Pulmonary artery endothelial cell (primary cell): ENCODE data around the gene ANTXR1. TPM values are rescaled to one million over a fixed set of nuclear protein-coding genes. Genes with fewer than 3 reads are reported as not detected.

Source experiments
- DNase-seq: peaks from one replicate; pipeline ENCODE4 v3.0.0-alpha.2; 2011; ENCODE audit warnings: low read depth, low spot score
- total RNA-seq: library from RNA; depleted of rRNA; stranded (reverse); fragments of >200 nt; gene quantifications from 2 replicates; pipeline ENCODE4 v1.2.3, GENCODE V29; 2014

Gene ANTXR1
- total RNA-seq, 1 donor from 2014 or later, result 8.8 TPM

DNA sequence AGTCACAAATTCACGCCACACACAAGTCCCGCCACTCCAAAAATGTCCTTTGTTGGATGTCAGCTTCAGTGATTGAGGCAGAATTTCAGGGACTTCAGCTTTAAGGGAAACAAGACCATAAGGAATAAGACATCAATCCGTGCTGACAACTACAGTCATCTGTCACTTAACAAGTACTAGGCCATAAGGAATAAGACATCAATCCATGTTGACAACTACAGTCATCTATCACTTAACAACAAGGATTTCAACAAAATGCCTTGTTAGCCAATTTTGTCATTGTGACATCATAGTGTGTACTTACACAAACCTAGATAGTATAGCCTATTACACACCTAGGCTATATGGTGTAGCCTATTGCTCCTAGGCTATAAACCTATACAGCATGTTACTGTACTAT lies 58.0 kb downstream of the ANTXR1 start:
- no peak for DNase-seq

DNA sequence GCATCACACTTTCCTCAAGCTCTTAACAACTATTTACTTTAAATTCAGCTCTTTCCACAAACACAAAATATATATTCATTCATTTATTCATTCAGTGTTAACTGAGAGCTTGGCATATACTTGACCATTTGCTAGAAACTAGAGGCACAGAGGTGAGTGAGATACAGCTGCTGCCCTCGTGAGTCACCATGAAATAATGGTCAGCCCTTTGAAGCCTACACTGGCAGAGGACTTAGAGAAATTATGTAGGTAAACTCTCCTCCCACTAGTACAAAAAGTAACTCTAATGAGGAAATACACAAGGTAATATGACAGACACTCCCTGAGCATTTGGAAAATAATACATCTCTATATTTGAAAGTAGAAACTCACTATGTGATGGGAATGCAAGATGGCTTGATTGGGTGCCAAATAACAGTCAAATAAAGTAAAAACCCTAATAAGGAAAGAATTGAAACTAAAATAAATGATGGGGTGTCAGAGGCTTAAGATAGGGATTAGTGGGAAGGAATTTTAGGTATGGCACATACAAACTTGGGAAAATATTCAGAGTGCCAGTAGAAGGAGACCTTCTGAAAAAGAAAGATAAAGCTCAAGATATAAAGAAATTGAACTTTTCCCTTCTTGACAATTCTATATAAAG lies 61.1 kb downstream of the ANTXR1 start:
- DNase-seq, result no peak

DNA sequence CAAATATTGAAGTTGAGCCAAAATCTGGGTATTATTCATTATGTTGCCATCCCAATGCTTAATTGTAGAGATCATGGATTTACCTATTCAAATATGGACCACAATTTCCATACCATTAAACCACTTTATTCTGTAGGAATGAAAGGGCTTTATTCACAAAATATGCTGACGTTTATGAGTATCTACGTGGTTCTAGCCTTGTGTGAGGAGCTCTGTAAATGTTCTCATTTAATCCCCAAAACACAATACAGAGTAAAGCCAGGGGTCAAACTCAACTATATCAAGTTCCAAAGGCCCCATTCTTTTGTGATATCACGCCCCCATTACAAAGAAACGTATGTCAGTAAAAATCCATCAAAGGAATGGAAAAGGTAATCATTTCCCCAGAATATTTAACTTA lies 61.9 kb downstream of the ANTXR1 start:
- DNase-seq, result no peak

DNA sequence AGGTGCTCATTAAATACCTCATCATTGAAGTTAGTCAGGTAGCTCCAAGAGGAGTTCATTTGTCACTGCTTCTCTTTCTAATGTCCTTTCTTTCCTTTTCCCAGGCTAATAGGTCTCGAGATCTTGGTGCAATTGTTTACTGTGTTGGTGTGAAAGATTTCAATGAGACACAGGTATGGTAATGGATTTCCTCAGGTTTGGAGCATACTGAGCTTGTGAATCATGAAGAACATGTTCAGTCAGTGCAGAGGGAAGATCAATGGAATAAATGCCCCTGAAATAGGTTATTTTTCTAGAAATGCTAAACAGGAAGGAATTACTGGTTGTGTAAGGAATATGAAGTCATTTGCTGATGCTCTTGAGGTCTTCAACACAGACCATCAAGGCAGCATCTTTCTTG lies 62.5 kb downstream of the ANTXR1 start:
- no peak for DNase-seq

DNA sequence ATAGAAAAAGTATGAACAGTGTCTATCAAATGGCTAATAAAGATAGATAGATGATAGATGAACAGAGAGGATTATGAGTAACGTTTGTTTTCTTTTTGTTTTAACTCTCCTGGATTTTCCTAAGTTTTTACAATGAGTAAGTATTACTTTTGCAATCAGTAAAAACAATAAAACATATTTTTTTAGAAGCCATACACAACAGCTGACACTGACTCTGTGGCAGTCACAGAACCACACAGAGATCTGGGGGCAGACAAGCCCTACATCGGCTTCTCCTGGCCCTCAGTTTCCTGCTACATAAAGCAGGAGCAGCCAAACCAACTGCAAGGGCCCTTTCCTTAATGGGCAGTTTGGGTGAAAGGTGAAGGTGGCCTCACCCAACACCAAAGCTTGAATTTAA lies 63.6 kb downstream of the ANTXR1 start:
- no peak for DNase-seq

DNA sequence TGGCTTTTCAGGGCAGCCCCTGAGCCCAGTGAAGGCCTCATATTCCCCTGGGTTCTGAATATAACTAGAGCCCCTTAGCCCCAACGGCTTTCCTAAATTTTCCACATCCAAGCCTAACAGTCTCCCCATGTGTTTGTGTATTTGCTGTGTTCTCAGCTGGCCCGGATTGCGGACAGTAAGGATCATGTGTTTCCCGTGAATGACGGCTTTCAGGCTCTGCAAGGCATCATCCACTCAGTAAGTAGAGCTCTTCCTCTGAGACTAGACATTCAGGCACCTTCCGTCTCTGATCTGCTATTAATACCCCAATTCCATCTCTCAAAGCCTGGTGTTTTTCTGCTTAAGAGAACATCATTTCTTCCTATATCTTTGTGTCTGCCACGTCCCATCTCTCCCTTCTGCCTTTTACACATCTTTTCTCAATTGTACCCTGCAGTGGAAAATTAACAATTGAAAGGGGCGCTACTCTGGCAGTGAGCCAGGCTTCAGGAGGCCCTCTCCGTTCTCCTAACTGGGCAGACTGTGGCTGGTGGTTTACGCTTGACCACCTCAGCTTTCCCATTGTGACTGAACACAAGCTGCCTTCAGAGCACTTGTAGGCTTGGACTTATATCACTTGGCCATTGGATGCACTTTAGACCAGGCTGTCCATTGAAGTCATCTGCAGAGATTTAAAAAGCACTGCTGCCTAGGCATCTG lies 64.4 kb downstream of the ANTXR1 start:
- no peak for DNase-seq

DNA sequence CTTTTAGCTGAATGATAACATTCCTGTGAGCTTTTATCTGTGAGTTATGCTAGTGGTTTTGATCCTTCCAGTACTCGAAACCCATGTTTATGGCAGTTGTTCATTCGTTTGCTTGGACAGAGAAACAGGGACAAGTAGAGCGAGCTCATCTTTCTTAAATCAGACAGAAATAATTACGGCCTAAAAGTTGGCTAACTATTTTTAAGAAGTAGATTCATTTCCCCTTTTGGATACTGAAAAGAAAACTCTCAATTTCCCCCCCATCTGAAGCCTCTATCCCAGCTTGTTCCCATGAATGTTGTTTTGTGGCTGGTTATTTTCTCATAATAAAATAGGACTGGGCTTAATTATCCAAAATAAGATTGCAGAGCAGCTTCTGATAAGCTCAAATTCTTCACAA lies 67.1 kb downstream of the ANTXR1 start:
- DNase-seq, result no peak

DNA sequence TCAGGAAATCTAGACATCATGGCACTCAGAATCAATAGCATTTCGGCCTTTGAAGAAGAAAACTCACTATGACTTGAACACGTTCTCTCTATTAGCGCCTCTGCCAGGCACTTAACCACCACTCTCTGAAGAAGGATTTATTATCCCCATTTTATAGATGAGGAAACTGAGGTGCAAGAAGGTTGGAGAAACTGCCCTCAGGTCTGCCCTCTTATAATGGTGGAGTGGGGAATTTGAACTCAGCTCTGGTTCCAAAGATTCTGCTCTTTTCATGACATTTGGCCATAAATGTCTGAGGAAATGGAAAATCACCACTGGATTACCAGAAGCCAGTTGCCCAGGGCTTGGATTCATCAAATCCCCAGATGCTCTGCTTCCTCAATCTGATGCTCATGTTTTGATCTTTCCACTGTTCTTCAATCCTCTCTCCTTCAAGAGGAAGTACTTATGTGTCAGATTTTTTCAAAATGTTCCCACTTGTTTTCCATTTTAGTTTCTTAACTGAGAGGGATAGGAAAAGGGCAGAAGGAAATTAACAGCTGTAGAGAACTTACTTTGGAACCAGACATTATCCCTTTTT lies 68.1 kb downstream of the ANTXR1 start:
- DNase-seq, result no peak

DNA sequence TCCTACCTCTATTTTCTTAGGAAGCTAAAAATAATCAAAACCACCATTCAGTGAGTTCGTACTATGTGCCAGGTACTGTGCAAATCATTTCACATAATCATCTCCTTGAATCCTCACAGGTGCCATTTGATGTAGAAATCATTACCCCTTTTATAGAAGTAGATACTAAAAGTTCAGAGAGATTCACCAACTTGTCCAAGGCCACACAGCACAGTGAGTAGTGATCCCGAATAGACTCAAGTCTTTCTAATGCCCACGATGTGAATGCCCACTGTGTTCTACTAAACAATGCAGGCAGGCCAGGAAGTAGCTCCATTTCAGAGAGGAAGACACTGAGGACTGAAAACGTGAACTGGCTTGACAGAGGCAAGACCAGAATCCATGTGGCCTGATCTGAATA lies 68.8 kb downstream of the ANTXR1 start:
- DNase-seq, result no peak

DNA sequence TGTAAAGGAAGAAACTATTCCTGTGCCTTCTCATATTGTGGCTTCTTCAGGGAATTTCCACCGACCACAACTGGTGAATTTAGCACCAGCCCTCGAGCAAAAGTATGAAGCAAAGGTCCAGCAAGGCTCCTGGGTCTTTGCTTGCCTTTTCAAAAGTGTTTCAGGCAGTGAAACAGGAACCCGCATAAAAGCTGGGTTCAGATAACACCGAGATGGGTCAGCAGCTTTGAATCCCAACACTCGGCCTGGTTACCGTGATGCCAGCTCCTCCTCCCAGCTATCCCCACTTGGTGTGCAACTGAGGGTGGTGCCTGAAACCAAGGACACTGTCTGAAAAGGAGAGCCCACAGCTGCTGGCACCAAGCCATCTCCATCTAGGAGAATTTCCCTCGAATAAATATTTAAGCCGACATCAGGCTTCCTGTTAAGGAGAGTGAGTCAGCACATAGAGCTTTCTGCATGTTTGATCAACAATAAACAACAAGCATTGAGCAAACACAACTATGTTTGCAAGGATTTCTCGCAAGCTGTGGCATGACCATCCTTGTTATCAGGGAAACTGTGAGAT lies 69.5 kb downstream of the ANTXR1 start:
- peak; percentile 76 for DNase-seq

DNA sequence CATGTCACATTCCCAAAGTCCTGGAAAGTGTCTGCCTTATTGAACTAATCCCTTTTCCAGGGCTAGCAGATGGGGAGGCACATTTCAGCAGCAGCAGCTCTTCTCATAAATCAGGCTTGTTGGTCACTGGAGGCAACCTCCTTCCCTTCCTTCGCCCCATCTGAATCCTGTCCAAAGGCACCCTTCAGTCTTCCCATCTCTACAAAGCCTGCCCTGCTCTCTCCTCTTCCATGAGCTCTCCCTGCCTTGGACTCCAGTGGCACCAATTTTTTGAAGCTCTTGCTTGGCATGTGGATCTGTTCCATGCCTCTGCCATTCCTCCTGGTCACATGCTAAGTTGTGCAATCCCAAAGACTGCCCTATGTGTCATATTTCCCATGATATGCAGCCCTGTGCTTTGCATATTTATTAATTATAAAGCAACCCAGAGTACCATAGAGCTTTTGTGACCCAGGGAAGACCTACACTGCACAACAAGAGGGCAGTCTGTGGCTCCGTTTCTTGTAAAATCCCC lies 70.3 kb downstream of the ANTXR1 start:
- no peak for DNase-seq

DNA sequence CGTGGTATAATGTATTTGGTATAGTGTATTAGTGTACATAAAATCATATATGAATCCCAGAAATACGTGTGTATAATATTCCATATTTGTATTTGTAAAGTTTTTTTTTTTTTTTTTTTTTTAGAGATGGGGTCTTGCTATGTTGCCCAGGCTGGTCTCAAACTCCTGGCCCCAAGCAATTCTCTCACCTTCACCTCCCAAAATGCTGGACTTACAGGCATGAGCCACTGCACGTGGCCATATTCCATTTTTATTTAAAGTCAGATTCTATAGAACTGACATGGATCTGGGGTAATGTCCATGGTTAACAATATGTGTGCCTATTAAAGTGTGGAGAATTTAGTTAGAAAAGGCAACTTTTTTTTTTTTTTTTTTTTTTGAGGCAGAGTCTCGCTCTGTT lies 71.5 kb downstream of the ANTXR1 start:
- DNase-seq, result no peak

DNA sequence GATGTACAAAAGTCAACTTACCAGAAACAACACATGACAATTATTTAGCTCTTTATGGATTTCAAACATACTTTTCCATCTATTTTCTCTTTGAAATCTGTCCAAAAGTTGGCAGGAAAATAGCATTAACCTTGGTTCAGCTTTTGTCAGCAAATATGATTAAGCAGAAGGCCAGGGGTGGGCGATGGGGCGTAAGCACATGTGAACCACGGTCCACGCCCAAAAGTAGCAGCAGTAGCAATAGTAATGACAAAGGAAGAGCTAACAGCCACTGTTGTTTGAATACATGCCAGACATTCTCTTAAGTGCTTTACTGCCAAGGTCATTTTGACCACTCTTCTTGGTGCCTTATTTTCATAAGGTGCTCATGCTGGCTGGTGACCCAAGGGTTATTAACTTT lies 73.5 kb downstream of the ANTXR1 start:
- no peak for DNase-seq

DNA sequence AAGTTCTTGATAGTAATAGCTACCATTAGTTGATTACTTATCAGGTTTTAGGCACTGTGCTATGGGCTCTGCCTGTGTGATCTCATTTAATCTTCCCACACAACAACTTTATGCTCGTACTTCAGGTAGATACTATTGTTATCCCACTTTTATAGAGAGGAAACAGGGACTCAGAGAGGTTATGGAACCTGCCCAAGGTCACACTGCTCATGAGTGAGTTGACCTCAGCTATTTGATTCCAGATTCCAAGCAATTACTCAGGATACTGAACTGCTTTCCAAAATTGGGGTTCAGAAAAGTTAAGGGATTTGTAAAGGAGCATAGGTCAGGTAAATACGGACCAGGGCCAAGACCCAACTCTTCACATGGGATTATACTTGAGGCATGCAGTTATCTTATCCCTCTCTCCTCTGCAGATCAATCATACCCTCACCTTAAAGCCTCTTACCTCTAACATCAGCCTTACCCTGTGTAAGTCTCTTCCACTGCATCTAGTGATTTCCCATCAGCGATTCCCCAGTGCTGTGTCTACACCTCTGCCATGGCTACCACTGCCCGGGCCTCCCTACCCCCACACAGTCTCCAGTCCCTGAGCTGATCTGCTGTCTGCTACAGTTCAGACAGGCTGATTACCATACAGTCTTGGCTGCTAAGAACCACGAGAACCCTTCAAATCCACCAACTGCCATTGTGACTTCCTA lies 74.4 kb downstream of the ANTXR1 start:
- no peak for DNase-seq

DNA sequence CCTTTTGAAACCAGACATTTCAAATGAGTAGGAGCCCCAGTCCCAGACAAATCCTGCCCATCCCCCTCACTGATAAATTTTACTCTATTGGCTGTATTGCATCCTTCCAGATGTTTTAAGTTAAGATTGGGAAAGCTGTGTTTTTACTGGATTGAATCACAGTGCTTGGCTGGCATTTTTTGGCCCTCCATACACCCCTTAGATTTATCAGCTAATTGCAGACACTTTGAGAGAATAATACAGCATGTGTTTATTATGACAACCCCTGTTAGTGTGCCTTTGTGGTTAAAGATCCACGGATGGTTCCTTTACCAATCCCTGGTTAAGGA lies 74.9 kb downstream of the ANTXR1 start:
- no peak for DNase-seq

DNA sequence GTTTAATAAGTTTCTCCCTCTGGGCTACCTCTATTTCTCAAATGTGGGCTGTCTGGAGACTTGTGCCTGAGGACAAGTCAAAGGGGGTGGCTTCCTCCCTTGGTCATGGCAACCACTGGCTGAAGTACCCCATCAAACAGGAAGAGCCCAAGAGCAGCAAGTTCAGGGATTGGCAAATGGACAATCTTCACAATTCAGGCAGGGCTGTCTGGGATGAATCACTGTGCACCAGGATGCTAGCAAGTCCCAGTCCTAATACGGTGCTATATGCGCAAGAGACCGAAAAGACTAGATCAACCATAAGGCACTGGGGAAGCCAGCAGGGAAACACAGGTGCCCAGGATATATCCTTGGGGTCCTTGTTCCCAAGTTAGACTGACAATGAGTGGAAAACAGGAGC lies 75.5 kb downstream of the ANTXR1 start:
- no peak for DNase-seq

DNA sequence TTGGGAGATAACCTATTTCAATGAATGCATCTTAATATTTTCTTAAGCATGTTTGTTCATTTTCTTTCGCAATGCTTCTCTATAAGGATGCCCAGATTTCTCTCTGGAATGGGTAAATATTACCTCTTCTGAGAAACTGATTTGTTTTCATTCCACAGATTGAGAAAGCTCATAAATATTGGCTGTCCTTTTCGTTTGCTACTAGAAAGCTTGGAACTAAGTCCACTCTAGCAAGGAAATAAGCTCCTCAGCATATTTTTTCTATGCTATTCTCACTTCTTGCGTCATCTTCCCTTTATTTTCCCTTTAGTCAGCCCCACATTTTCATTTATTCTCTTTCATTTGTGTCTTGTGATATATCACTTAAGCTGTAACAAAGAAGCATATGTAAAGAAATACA lies 76.3 kb downstream of the ANTXR1 start:
- DNase-seq, result no peak

DNA sequence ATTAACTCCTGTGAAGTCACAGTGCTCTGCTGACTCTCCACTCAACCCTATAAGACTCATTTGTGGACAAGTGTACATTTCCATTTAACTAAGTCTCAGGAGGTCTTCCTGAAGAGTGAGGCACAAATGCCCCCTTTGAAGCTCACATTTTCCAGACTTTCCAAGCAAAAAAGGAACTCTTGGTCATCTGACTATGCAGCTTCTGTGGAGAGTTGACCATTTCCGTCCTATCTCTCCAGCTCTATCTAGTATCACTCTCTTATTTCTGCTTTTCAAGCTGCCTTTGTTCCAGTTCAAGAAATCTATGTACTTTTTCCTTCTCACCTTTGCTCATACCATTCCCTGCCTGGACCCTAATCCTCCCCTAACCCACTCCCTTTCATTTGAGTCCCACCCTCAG lies 77.0 kb downstream of the ANTXR1 start:
- DNase-seq, result no peak

DNA sequence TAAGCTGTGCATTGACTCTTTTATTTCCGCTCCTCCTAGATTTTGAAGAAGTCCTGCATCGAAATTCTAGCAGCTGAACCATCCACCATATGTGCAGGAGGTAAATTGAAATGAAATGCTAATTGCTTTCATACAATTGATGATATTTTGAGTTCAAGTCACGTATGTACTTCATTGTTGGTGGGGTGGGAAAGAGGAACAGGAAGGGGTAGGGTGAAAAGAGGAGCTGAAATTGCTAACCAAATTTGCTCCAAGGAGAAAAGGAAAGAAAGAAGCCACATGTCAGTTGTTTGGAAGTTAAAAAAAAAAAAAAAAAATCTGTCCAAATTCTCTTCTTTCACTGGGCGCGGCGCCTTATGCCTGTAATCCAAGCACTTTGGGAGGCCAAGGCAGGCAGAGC lies 77.8 kb downstream of the ANTXR1 start:
- no peak for DNase-seq

DNA sequence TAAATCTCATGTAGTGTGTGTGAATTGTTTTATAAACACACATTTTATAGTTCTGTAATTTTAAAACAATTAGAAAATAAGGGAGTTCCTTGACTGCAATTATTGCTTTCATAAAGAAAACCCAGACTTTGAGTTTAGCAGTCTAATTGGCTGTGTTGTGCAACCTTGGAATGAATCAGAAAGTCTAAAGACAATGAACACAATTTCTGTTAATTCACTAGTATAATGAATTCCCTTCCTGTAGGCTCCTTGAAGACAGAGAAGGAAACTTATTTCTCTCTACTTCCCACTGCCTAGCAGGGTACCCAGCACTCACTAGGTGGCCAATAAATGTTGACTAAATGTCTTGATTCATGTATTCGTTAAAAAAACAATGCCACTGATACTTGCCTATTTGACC lies 79.9 kb downstream of the ANTXR1 start:
- DNase-seq, result no peak

DNA sequence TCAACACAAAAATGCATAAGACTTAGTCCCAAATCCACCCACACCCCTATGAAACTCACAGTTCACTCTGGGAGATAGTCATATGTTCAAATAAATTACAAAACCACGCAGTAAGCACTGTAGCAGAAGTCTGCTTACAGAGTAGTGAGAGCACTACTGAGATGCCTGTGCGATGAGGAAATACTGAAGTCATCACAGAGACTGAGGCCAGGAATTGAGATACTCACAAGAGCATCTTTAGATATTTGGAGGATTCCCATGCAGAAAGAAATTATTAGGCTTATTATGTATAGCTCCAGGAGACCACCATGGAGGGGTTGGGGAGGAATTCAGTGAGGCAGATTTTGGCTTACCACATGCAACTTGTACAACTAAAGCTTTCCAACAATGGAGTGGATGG lies 82.3 kb downstream of the ANTXR1 start:
- DNase-seq, result no peak
